Measurements from ENCODE around the gene AFAP1L1.
"Not testable (repeated sequence)": the region's sequence is repeated elsewhere in the genome, so short reads cannot be mapped to it uniquely, and the experiment has no call there.

The AFAP1L1 gene

GRCh38 chr5:149387081-149387631 lies 115.5 kb downstream of the AFAP1L1 start:
- DNase-seq (ENCODE audit: low read depth in 2 of 2, low spot score in 1 of 2): no peak

- no peak for DNase-seq (ENCODE audit: low read depth in 2 of 2, low spot score in 1 of 2)
These were observed 116.3 kb downstream of the AFAP1L1 start for GRCh38 chr5:149387982-149388381.

GRCh38 chr5:149388498-149389190 lies 117.0 kb downstream of the AFAP1L1 start:
- DNase-seq (ENCODE audit: low read depth in 2 of 2, low spot score in 1 of 2): no peak

GRCh38 chr5:149389552-149390495 lies 118.2 kb downstream of the AFAP1L1 start:
- no peak for DNase-seq (ENCODE audit: low read depth in 2 of 2, low spot score in 1 of 2)

GRCh38 chr5:149391076-149391475 lies 119.4 kb downstream of the AFAP1L1 start:
- DNase-seq (ENCODE audit: low read depth in 2 of 2, low spot score in 1 of 2): not testable (repeated sequence)

Data from stimulated activated CD8-positive, alpha-beta memory T cell treated with anti-CD3 and anti-CD28 coated beads, Interleukin-4, amount 100 ng/mL, for 1 hour (primary cell).